HG02678 (cell line): ENCODE data around the gene CTTN.

Experiments used
- ATAC-seq: cut with Tn5 transposase; IDR thresholded peaks from one replicate; pipeline ENCODE4 v1.9.1; 2021; ENCODE audit warnings: mild to moderate bottlenecking, moderate library complexity; ENCODE audit not compliant: unreplicated experiment

Gene CTTN

GRCh38 chr11:70424765-70425344, 26.5 kb downstream of the CTTN start:
- no peak for ATAC-seq

GRCh38 chr11:70427436-70427835, 29.1 kb downstream of the CTTN start:
- ATAC-seq: no peak

DNA sequence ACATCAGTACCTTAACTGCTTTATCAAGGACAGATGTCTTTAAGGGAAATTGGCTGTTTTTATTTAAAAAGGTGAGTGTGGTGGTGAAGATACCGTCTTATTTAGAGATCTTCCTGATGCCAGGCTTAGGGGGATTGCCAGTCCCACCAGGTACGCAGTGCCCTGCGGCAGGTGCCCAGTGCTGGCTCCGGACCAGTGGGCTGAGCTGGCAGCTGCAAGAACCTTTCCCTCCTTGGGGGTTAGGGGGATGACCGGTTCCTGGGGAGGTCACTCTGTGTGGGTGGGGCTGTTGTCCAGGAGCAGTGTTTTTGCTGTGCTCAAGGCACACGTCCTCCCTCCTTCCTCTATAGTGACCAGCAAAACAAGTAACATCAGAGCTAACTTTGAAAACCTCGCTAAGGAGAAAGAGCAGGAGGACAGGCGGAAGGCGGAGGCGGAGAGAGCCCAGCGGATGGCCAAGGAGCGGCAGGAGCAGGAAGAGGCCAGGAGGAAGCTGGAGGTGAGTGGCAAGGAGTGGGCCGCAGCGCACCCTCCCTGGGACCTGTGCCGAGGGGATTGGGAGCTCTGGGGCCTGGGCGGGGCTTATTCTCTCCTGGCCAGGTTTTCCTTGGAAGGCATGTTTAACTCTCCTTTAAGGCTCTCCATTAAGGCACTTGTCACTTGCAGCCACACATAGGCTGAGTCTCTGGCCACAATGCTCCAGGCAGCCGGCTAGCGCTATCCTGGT, 30.5 kb downstream of the CTTN start:
- no peak for ATAC-seq

DNA sequence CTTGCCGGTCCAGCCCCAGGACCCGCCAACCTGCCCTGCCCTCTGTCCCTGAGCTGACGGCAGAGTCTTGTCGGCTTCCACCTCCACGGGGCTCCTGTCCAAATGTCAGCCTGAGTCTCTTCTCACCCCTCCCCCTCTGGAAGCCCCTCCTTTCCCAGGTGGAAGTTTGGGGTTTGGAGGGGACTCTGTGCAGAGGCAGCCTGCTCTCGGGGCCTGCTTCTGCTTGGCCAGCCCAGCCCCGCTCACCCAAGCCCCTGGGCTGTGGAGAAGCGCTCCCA, 31.0 kb downstream of the CTTN start:
- ATAC-seq: no peak

DNA sequence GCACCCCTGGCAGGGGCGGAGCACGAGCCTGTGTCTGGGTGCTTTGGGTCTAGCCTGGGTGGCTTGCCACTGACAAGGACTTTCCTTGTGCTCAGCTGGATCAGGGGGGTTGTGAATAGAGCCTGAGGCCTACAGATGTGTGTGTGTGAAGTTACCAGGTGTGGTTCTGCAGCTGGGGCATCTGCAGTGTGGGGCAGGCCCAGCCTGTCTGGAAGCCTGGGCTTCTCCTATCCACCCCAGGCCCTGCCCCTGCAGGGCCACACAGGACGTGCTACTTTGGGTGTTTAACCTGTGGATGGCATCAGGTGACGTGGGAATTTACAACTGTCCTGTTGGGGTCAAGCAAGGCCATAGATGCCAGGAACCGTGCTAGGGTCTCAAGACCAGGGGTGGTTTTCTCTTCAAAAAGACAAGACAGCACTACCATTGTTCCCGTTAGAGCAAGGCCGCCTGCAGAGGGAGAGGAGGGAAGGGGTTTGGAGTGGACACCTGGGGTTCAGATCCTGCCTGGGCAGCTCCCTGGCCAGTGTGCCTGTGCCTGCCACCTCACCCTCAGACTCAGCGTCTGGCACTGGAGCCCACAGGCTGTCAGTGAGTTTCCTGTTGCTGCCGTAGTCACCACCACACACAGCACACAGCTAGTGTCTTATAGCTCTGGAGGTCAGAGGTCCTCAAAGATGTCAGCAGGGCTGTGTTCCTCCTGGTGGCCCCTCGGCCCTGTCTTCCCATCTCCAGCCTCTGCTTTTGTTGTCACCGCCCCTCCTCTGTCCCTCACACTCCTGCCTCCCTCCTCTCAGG, 31.6 kb downstream of the CTTN start:
- no peak for ATAC-seq

- no peak for ATAC-seq
Observed at GRCh38 chr11:70430671-70431574, 32.6 kb downstream of the CTTN start.

DNA sequence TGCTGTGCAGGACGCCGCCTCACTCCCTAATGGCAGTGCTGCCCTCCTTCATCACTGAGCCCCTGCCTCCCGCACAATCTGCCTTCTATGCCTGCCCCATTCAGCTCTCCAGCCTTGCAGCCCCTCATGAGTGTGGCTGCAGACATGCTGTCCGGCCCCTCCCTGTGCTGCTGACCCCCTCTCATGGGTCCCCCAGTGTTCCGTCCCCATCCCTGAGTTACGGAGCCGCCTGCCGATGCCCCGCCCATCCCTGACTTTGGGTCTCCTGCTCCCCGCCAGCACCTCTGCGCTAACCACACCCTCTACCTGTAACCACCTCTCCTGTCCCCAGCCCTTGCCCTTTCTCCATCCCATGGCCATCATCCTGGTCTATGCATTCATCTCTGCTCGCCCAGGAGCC, 33.3 kb downstream of the CTTN start:
- ATAC-seq: no peak

GRCh38 chr11:70432065-70432464, 33.7 kb downstream of the CTTN start:
- ATAC-seq: no peak

GRCh38 chr11:70432580-70432979, 34.3 kb downstream of the CTTN start:
- ATAC-seq: no peak

DNA sequence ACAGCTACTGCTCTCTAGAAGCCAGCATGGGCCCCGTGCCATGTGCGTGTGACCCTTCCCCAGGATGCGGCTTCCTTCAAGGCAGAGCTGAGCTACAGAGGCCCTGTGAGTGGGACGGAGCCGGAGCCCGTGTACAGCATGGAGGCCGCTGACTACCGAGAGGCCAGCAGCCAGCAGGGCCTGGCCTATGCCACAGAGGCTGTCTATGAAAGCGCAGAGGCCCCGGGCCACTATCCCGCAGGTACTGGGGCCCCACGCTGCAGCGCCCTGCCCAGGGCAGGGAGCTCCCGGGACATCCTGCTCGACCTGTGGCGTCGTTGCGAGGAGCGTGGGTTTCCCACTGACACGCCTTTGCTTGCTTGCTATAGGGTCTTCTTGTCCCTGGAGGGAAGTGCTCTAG, 34.7 kb downstream of the CTTN start:
- ATAC-seq: no peak

- ATAC-seq: no peak
Observed at GRCh38 chr11:70433526-70433925, 35.2 kb downstream of the CTTN start.

- ATAC-seq: no peak
Observed at GRCh38 chr11:70433966-70434812, 35.9 kb downstream of the CTTN start.

DNA sequence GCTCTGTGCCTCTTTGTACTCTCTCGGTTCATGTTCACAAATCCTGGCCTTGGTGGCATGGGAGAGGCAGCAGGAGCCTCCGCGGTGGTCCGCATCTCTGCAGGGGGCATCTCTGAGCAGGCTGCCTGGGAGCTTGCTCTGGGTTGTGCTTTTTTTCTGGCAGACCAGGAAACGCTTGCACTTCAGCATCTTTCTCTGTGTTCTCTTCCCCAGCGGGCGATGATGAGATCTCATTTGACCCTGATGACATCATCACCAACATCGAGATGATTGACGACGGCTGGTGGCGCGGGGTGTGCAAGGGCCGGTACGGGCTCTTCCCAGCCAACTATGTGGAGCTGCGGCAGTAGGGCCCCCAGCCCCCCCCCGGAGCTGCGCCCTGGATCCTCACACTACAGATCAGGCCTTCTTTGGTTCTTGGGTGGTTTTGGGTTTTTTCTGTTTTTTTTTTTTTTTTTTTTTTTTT, 36.5 kb downstream of the CTTN start:
- ATAC-seq: no peak

DNA sequence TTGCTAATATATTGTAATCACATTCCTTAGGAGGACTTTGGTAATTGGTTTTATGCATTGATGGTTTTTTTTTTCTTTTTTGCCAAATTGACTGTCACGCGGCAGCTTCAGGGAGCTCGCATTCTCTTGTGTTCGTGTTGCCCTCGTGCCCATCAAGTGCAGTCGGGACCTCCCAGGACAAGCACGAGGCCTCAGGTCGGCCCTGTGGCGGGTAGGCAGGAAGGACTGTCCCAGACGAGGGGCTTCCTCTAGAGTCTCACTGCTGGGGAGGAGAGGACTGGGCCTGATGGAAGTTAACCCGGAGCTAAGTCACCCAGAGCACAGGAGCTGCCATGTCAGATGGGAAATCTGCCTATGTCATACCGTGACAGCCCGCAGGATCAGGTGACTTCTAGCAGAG, 37.0 kb downstream of the CTTN start:
- no peak for ATAC-seq

GRCh38 chr11:70435765-70436500, 37.6 kb downstream of the CTTN start:
- no peak for ATAC-seq

DNA sequence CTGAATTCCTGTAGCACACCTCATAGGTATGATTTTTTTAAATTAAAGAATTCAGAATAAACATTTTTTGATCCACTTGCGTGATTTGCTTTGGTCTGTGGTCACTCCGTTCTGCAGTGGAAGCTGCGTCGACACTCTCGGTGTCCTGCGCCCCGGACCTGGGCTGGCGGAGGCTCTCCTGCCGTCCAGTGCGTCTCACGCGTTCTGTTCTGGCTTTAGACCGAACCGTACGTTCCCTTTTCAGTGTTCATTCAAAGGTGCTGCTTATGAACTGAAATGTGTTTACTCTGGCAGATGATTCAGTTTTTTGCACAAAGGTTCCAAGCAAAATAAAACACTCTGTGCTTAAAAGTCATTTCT, 38.2 kb downstream of the CTTN start:
- no peak for ATAC-seq

GRCh38 chr11:70437111-70437784, 38.9 kb downstream of the CTTN start:
- no peak for ATAC-seq

DNA sequence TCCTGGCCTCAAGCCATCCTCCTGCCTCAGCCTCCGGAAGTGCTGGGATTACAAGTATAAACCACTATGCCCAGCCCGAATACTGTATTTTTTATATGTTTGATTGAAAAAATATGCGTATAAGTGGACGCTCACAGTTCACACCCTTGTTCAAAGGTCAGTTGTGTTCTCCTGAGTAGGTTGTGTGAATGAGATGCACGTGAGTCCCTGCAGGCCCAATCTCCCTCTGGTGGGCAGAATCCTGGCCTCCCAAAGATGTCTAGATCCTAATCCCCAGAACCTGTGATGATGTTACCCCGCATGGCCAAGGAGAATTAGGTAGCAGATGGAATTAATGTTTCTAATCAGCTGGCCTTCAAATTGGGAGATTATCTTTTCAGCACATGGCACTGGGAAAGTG, 41.9 kb downstream of the CTTN start:
- no peak for ATAC-seq

DNA sequence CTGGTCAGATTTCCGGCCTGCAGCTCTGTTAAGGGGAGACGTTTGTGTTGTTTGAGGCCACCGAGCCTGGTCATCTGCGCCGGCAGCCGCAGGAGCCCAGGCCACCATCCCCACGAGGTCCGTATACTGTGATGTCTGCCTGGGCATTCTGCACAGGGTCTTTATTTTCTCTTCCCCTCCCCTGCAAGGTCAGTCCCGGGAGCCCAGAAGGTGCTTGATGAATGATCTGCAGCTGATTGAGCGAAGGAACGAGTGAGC, 45.4 kb downstream of the CTTN start:
- ATAC-seq: no peak
